Putamen (tissue), 1 donor: ENCODE data around the gene ZDHHC11.
"Not testable (repeated sequence)": the region's sequence is repeated elsewhere in the genome, so short reads cannot be mapped to it uniquely, and the experiment has no call there.

Source experiments
- DNase-seq: peaks from one replicate; pipeline ENCODE4 v3.0.0-alpha.2; 2016; ENCODE audit warnings: low spot score

The ZDHHC11 gene

DNA sequence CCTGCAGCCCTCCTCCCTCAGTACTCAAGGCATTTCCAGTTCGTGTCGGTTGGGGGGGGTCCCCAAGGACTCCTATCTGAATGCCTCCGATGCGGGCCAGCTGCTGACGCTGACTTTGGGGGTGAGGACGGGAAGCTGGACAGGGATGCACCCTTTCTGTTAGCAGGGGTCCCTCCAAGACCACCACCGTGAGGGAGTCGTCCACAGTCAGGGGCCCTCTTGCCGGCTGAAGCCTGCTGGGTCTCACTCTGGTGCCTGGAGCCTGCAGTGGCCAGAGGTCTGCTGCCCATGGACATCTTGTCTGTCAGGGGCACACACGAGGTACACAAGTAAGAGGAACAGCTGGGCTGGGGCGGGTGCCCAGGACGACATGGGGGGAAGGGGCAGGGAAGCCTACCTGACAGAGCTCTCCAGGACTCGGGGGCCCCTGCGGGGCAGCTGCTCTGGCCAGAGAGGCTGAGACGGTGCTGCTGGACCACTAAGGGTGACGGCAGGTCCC, 9.1 kb upstream of the ZDHHC11 start:
- no peak for DNase-seq

DNA sequence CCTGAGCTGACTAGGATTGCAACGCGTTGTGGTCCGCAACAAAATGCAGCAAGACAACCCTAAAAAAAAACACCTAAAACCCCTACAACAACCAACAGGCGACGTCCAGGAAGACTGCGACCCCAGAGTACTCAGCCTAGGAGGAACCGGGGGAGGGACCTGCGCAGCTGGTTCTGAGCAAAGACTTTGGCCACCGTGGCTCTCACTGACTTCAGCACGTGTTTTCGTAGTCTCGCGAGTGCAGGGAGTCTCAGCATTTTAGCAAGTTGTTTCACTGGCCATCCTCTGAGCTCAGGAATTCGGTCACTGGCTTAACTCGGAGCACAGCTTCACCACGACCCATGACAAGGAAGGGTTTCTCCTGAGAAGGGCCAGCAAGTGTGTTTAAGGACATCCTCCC, 8.6 kb upstream of the ZDHHC11 start:
- no peak for DNase-seq

DNA sequence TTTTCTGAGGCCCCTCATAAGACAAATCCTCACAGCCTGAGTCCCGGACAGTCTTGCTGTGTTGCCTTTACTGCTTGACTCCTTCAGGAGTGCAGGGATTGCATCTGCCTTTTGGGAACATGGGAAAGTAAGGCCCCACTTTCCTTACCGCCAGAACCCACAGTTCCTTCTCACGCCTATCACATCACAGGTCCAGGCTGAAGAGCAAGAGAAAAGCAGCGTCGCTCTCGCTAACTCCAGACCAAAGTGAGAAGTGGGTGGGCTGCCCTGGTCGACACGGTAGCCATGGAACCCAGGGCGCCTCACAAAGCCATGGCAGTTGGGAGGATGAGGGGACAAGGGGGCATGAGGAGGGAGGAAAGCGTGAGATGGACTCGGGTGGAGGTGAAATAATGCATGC, 7.9 kb upstream of the ZDHHC11 start:
- no peak for DNase-seq

DNA sequence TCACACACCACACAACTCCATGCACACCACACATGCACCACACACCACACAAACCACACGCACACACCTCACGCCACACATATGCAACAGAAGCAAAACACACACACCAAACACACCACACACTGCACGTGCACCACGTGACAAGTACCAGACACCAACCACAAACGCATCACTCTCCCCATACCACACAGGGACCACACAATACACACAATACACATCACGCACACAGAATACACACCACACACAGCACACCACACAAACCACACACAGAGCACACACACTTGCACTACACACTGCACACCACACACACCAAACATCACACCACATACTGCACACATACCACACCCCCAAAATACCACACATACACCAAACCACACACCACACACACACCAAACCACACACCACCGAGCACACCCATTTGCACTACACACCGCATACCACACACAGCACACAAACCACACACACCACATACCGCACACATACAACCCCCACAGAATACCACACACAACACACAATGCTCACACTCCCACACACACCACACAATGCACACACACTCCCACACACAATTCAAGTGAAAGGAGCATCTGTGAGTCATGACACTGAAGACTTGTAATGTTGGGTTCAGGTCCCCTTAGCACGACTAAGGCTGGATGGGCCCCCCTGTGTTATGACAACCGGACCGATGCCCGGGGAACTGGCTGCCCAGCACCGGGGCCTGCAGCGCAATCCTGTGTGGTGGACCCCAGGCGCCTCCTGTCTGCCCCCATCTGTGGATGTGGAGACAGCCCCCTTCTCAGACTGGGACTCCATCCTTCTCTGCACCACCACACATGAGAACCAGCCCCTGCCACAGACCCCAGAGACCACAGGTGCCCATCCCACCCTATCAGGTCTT, 6.0 kb upstream of the ZDHHC11 start:
- no peak for DNase-seq

DNA sequence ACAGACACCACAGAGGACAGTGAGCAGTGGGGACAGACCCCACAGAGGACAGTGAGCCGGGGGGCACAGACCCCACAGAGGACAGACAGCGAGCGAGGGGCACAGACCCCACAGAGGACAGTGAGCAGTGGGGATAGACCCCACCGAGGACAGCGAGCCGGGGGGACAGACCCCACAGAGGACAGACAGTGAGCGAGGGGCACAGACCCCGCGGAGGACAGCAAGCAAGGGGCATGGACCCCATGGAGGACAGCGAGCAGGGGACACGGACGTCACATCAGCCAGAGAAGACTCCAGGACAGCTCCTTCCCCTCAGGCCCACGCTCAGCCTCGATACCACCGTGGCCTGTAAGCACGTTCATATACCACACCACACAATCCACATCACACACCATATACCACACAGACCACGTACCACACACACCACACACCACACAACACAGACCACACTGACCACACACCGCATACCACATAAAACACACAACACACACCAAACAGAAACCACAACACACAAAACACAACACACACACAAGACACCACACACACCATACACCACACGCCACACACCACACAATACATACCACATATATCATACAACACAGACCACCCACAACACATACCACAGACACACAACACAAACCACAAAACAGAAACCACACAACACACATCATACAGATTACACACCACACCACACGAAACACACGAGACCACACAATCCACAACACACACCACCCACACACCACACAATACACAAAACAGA, 5.2 kb upstream of the ZDHHC11 start:
- no peak for DNase-seq

DNA sequence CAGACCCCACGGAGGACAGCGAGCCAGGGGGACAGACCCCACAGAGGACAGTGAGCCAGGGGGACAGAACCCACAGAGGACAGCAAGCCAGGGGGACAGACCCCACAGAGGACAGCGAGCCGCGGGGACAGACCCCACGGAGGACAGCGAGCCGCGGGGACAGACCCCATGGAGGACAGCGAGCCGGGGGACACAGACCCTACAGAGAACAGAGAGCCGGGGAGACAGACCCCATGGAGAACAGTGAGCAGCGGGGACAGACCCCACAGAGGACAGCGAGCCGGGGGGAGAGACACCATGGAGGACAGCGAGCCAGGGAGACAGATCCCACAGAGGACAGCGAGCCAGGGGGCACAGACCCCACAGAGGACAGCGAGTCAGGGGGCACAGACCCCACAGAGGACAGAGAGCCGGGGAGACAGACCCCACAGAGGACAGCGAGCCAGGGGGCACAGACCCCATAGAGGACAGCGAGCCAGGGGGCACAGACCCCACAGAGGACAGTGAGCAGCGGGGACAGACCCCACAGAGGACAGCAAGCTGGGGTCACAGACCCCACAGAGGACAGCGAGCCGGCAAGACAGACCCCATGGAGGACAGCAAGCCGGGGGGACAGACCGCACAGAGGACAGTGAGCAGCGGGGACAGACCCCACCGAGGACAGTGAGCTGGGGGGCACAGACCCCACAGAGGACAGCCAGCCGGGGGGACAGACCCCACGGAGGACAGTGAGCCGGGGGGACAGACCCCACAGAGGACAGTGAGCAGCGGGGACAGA, 4.4 kb upstream of the ZDHHC11 start:
- DNase-seq = no peak

DNA sequence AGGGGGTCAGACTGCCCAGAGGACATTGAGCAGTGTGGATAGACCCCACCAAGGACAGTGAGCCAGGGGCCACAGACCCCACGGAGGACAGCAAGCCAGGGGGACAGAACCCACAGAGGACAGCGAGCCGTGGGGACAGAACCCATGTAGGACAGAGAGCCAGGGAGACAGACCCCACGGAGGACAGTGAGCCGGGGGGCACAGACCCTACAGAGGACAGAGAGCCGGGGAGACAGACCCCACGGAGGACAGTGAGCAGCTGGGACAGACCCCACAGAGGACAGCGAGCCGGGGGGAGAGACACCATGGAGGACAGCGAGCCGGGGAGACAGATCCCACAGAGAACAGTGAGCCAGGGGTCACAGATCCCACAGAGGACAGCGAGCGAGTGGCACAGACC, 3.4 kb upstream of the ZDHHC11 start:
- DNase-seq = no peak

DNA sequence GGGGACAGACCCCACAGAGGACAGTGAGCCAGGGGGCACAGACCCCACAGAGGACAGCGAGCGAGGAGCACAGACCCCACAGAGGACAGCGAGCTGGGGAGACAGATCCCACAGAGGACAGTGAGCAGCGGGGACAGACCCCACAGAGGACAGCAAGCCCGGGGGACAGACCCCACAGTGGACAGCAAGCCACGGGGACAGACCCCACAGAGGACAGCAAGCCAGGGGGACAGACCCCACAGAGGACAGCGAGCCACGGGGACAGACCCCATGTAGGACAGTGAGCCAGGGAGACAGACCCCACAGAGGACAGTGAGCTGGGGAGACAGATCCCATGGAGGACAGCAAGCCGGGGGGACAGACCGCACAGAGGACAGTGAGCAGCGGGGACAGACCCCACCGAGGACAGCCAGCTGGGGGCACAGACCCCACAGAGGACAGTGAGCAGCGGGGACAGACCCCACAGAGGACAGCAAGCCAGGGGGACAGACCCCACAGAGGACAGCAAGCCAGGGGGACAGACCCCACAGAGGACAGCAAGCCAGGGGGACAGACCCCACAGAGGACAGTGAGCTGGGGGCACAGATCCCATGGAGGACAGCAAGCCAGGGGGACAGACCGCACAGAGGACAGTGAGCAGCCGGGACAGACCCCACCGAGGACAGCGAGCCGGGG, 2.8 kb upstream of the ZDHHC11 start:
- DNase-seq = not testable (repeated sequence)

DNA sequence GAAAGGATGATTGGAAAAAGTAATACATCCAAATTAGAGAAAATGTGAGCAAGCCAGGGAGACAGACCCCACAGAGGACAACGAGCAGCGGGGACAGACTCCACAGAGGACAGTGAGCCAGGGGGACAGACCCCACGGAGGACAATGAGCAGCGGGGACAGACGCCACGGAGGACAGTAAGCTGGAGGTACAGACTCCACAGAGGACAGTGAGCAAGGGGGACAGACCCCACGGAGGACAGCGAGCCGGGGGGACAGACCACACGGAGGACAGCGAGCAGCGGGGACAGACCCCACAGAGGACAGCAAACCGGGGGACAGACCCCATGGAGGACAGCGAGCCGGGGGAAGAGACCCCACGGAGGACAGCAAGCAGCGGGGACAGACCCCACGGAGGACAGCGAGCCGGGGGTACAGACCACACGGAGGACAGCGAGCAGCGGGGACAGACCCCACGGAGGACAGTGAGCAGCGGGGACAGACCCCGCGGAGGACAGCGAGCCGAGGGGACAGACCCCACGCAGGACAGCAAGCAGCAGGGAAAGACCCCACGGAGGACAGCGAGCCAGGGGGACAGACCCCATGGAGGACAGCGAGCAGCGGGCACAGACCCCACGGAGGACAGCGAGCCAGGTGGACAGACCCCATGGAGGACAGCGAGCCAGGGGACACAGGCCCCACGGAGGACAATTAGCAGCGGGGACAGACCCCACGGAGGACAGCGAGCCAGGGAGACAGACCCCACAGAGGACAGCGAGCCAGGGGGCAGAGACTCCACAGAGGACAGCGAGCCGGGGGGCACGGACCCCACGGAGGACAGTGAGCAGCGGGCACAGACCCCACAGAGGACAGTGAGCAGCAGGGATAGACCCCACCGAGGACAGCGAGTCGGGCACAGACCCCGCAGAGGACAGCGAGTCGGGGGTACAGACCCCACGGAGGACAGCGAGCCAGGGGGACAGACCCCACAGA, 1.9 kb upstream of the ZDHHC11 start:
- no peak for DNase-seq

DNA sequence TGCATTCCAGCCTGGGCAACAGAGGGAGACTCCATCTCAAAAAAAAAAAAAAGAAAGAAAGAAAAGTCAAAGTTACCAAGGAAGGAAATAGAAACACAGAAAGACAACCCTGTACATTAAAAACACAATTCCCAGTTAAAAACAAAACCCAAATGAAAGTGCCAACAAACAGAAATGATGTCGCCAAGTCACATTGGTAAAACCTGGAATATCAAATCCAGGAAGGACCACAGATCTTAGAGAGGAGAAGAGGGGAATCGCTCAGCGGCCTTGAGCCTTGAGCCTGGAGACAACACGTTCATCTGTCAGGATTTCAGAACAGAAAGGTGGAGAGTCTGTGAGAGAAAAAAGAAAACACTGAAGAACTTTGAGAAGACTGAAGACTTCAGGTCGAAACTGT, 1.2 kb upstream of the ZDHHC11 start:
- DNase-seq = no peak

DNA sequence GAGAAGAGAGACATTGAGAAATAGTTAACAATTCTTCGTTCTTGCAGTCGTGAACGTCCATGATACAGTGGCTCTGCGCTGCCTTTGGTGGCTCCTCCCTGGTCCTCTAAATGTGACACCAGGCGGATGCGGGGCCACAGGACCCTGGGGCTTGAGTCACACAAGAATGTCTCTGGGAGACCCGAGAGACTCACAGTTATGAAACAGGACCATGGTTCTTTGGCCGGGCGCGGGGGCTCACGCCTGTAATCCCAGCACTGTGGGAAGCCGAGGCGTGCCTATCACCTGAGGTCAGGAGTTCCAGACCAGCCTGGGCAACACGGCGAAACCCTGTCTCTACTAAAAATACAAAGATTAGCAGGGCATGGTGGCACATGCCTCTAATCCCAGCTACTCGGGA, 767 bp upstream of the ZDHHC11 start:
- no peak for DNase-seq

DNA sequence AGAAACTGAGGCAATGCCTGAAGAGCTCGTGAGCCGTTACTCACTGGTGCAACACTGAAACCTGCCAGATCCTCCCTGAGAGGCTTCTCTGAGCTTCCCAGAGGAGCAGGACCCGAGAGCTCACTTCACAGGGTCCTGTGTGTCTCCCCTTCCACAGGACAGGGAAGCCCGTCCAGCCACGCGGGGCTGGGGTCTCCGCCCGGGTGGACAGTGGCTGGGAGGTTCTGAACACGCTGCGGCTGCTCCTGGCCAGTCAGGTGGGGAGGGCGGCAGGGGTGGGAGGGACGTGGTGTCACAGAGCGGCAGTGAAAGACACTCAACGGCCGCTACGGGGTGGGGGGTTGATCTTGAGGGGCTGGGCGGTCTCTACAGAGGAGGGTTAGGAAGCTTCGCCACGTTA, 290 bp upstream of the ZDHHC11 start:
- DNase-seq = no peak

DNA sequence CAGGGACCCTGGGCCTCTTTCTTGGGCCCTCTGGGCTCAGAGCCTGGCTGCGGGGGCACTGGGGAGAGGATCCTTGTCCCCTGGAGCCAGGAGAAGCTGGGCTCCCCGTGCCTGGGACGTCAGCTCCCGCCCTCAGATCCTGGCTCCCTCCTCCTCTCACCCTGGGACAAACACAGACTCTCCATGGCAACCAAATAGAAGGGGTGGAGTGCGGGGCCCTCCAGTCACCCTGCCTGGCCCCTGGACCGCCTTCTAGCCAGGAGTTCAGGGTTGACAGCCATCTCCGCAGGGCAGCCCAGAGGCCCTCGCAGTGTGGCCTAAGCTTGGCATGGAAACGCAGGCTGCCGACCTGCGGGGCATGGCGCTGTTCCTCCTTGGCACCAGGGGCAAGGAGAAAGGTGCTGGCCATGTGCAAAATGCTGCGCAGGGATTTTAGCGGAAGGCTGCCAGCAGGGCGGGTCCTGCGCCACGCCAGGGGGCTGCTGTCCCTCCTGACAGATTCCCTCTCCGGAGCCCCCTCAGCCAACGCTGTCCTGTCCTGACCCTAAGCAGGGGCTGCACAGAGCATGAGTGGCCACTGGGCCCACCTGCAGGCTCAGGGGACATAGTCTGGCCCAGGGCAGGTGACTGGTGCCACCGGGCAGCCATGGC, 1.0 kb downstream of the ZDHHC11 start:
- DNase-seq = no peak

DNA sequence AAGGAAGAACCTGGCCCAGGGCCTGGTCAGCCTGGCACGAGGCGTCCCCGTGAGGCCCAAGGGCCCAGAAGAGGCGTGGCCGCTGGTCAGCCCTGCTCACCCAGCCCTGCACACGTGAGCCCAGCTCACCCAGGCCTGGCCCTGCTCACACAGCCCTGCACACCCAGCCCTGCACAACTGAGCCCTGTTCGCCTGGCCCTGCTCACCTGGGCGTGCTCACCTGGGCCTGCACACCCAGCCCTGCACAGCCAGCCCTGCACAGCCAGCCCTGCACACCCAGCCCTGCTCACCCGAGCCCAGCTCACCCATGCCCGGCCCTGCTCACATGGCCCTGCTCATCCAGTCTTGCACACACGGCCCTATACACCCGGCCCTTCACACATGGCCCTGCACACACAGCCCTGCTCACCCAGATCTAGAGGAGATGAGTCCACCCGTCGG, 2.1 kb downstream of the ZDHHC11 start:
- no peak for DNase-seq

DNA sequence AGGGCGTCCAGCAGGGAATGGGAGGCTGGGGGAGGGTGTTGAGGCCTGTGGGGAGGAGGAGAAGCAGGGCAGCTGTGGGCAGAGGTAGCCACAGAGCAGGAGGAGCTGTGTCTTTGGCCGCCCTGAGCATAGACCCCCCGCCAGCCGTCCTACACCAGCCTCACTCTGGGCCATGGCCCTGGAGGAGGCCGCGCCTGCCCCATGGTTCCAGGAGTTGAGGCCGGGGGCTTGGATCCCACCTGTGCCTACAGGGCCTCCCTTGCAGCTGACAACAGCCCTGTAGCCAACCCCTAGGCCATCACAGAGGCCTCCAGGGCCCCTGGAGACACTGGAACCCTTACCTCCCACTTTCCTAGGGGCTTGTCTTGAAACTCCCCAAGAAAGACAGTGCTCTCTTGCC, 3.0 kb downstream of the ZDHHC11 start:
- DNase-seq = not testable (repeated sequence)

DNA sequence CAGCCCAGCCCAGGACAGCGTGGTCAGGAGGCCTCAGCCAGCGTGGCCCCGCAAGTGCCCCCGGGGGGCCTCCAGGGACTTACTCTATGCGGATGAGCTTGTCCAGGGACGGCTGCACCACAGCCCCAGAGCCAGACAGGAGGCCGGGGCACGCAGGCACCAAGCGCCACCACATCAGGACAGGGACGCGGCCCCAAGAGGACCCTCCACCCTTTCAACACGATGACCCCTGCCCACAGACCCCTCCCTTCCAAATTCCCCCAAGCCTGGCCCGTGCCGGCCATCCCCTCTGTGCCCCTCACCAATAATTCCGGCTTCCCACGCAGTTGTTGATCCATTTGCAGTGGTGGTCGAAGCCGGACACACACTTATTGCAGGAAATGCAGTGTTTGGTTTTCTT, 3.6 kb downstream of the ZDHHC11 start:
- not testable (repeated sequence) for DNase-seq

DNA sequence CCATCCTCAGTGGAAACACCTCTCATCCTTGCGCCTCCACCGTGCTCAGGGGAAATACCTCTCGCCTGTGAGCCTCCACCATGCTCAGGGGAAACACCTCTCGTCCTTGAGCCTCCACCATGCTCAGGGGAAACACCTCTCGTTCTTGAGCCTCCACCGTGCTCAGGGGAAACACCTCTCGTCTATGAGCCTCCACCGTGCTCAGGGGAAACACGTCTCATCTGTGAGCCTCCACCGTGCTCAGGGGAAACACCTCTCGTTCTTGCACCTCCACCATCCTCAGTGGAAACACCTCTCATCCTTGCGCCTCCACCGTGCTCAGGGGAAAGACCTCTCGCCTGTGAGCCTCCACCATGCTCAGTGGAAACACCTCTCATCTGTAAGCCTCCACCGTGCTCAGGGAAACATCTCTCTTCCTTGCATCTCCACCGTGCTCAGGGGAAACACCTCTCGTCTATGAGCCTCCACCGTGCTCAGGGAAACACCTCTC, 4.1 kb downstream of the ZDHHC11 start:
- DNase-seq = not testable (repeated sequence)

DNA sequence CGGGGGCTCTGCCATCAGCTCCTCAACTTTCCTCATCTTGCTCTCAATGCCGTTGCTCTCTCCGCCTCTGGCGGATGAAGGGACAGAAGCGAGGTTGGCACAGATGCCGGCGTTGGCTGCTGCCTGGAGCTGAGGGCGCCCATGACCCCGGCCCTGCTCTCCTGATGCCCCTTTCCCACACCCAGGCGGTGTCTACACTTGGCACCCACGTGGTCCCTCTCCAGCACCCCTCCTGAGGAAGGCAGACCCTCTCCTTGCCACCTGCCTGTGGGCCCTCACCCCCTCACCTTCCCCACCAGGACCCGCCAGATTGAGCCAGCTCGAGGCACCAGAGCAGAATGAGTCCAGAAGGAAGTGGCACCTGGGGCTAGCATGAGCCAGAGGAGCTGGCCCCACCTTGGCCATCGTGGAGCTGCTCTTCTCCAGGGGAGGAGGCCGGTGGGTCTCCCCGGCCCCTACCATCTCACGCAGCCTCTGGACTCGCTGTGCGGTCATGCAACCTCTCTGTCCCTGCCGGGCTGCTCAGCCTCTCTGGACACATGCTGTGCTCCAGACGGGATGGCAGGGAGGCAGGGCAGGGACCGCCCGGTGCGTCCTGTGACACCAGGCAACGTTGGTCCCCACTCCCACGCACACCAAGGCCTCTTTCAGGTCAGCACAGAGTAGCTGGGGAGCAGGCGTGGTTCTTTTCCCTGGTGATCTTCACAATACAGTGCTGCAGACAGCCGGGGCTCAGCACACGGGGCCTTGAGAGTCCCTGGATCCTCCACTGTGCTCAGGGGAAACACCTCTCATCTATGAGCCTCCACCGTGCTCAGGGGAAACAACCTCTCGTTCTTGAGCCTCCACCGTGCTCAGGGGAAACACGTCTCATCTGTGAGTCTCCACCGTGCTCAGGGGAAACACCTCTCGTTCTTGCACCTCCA, 4.8 kb downstream of the ZDHHC11 start:
- not testable (repeated sequence) for DNase-seq
